ELR (cell line): ENCODE measurements around the gene TMEM60.
"Not testable (repeated sequence)": the region's sequence is repeated elsewhere in the genome, so short reads cannot be mapped to it uniquely, and the experiment has no call there.

ENCODE experiments used
- DNase-seq: peaks from one replicate; pipeline ENCODE4 v3.0.0-alpha.2; 2015; ENCODE audit warnings: low read depth

Gene TMEM60, protein sequence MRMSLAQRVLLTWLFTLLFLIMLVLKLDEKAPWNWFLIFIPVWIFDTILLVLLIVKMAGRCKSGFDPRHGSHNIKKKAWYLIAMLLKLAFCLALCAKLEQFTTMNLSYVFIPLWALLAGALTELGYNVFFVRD

GRCh38 chr7:77798394-77799077, at the start of gene TMEM60, which contains the start of gene PHTF2:
Gene TMEM60, minus strand, starts transcription at chr7:77798434. Its CDS starts 4,061 bp downstream, at chr7:77794373.
Gene PHTF2, plus strand, starts transcription at chr7:77798773.
- DNase-seq: peak; percentile 99

GRCh38 chr7:77846317-77847092, 48.3 kb upstream of the TMEM60 start:
- DNase-seq: no peak

GRCh38 chr7:77843194-77843593, 45.0 kb upstream of the TMEM60 start:
- no peak for DNase-seq

DNA sequence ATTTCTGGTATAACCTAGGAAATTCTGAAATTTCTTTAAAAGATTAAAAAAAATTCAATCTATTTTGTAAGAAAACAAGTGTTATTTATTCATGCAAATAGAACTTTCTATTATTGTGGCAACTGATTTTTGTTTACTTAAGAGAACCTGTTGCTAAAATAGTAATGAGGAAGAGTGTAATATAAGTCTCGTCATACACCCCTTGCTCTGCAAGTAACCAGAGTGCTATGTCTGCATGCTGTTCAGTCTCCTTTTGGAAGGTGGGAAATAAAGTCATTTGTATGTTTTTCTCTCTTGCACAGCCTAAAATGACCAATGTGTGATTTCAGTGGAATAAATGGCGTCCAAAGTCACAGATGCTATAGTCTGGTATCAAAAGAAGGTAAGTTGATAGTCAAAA, 41.7 kb upstream of the TMEM60 start:
- DNase-seq: no peak

GRCh38 chr7:77838929-77839491, 40.8 kb upstream of the TMEM60 start:
- no peak for DNase-seq

GRCh38 chr7:77837966-77838365, 39.7 kb upstream of the TMEM60 start:
- no peak for DNase-seq

DNA sequence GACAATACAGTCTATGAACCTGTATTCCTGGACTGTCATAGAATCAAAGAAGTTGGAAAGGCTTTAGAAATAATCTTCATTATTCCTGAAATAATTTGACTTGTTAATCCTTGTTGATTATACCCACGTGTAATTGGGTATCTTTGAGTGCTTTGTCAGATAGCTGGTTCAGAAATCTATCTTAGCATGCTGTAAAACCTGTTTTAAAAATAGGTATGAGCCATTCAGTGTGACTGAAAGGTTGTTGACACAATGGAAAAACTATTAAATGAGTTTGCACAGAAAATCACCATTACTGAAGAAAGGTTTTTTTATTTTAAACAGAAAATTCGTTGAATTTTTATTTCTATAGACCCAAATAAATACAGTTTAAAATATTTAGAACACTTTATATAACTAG, 39.0 kb upstream of the TMEM60 start:
- DNase-seq: no peak

DNA sequence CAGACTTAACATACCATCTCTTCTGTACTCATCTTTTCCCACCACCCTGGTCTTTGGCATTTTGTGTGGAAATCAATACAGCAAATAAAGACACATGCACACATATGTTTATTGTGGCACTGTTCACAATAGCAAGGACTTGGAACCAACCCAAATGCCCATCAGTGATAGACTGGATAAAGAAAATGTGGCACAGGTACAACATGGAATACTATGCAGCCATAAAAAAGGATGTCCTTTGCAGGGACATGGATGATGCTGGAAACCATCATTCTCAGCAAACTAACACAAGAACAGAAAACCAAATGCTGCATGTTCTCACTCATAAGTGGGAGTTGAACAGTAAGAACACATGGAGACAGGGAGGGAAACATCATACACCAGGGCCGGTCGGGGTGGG, 38.2 kb upstream of the TMEM60 start:
- not testable (repeated sequence) for DNase-seq

DNA sequence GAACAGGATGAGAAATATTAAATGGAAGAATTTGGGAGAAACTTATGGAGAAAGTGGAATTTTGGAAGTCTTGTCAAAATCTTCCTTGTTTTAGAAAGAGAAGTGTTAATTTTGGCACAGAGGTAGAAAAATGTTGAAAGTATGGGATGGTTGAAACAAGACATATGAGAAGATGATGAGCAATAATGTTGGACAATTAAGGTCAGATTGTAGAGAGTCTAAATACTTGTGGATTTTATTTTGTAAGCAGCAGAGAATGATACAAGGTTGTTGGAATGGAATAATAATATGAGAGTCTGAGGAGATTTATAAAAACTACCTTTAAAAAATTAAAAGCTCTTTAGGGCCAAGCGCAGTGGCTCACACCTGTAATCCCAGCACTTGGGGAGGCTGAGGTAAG, 34.9 kb upstream of the TMEM60 start:
- no peak for DNase-seq

DNA sequence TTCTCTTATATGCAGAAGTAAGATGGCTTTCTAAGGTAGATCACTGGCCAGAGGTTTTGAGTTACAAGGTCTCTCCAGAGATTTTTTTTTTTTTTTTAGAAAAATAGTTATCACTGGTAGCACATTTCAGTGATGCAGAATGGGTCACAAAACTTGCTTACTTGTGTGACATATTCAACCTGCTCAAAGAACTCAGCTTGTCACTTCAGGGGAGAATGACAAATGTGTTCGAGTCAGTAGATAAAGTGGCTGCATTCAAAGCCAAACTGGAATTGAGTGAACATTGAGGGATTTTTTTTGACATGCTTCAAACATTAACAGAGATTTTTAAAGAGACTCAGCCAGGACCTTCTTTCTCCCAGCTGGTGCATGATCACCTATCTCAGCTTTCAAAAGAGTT, 33.7 kb upstream of the TMEM60 start:
- DNase-seq: no peak

- DNase-seq: no peak
These were observed 33.2 kb upstream of the TMEM60 start for GRCh38 chr7:77831481-77831880.

DNA sequence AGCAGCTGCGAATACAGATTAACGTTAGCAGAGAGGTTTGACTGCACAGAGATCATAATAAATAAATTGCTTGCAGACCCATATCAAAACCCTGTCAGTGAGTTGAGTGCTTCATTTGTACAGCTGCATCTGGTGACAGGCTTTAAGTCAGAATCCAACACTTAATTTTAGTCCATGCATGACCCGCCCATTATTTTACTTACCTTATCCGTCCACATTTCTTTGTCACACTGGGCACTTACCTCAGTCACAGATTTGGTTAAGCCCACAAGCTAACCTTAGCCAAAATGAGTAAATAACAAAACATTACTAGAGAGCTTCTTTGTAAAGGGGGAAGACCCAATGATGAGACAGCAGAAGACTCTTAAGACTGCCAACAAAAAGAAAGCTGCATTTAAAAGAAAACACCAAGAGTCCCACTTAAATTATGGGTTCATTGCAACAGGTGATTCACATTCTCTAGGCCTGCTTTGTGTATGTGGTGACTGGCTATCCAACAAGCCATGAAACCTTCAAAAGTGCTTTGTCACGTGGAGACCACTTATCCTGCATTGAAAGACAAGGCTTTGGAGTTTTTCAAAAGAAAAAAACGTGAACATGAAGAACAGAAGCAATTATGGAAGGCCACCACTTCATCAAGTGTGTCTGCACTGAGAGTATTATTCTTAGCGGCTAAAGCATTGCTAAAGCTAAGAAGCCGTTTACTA, 32.6 kb upstream of the TMEM60 start:
- no peak for DNase-seq

GRCh38 chr7:77827999-77828398, 29.8 kb upstream of the TMEM60 start:
- no peak for DNase-seq

DNA sequence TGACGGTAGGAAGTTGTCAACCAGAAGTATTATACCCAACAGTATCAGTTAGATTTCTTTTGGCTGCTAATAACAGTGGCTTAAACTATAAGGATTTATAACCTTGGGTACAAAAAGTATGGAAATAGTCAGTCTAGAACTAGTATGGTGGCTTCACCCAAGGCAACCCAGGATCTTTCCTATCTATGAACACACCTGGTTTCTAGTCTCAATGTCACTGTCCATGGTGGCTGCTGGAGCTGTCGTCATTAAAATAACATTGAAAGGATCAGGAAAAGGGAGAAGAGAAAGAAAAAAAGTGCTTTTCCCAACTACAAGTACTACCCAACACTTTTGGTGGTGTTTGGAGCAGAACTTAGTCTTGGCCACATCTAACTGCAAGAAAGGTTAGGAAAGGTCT, 28.1 kb upstream of the TMEM60 start:
- no peak for DNase-seq

- DNase-seq: no peak
These were observed 26.9 kb upstream of the TMEM60 start for GRCh38 chr7:77825131-77825530.

DNA sequence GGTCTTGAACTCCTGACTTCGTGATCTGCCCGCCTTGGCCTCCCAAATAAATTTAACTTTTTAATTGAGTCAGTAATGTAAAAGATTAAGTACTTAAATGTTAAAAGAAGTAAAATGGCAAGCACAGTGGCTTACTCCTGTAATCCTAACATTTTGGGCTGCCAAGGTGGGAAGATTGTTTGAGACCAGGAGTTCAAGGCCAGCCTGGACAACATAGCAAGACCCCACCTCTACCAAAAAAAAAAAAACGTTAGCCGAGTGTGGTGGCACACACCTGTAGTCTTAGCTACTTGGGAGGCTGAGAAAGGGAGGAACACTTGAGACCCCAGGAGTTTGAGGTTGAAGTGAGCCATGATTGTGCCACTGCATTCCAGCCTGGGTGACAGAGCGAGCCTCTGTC, 26.4 kb upstream of the TMEM60 start:
- DNase-seq: no peak

- no peak for DNase-seq
These were observed 25.6 kb upstream of the TMEM60 start for GRCh38 chr7:77823787-77824186.

- no peak for DNase-seq
These were observed 24.0 kb upstream of the TMEM60 start for GRCh38 chr7:77822269-77822668.

DNA sequence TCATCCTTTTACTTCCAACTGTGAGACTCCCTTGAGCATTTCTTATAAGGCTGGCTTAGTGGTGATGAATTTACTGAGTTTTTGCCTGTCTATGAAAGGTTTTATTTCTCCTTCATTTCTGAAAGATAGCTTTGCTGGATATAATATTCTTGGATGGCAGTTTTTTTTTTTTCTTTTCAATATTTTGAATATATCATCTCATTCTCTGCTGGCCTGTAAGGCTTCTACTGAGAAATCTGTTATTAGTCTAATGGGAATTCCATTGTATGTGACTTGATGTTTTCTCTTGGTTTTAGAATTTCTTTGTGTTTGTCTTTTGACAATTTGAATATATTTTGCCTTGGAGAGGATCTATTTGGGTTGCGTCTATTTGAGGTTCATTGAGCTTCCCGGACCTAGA, 22.7 kb upstream of the TMEM60 start:
- DNase-seq: no peak

DNA sequence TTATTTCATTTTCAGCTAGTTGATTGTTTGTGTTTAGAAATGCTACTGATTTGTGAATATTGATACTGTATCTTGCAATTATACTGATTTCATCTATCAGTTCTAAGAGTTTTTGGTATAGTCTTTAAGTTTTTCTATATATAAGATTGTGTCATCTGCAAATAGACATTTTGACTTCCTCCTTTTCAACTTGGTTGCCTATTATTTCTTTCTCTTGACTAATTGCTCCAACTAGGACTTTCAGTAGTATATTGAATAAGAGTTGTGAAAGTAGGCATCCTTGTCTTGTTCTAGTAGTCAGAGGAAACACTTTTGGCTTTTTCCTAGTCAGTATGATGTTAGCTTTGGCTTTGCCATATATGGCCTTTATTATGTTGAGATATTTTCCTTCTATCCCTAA, 20.8 kb upstream of the TMEM60 start:
- no peak for DNase-seq

DNA sequence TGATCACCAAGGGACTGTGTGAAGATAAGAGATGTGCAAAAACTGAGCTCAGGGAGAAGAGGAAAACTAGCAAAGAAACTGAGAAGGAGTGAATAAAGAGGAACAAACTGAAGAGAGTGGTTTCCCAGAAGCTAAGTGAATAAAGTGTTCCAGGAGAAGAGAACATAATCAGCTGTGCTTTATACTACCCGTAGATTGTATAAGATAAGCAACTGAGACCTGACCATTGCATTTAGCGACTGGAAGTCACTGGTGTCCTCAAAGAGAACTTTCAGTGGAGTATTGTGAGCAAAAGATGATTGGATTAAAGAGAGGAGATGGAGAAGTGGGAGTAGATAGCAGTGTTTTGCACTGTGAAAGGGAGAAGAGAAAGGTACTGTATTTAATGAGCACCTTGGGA, 14.9 kb upstream of the TMEM60 start:
- no peak for DNase-seq

- peak; percentile 86 for DNase-seq
These were observed 14.1 kb upstream of the TMEM60 start for GRCh38 chr7:77812290-77812685.
